COLO668 (cell line): ENCODE results near the gene ARHGAP26.
A peak's percentile ranks its signal among the peaks of the same experiment; 100 is the strongest.

Experiments
- DNase-seq: peaks from one replicate; lab custom pipeline; 2025; ENCODE audit not compliant: unreplicated experiment; lab: John Stamatoyannopoulos, UW

Gene ARHGAP26

GRCh38 chr5:143229426-143229895 lies 459.3 kb downstream of the ARHGAP26 start:
- no peak for DNase-seq

GRCh38 chr5:143229896-143230675 lies 459.9 kb downstream of the ARHGAP26 start:
- no peak for DNase-seq

GRCh38 chr5:143230676-143230996 lies 460.5 kb downstream of the ARHGAP26 start:
- DNase-seq: no peak

- no peak for DNase-seq
These were observed 461.2 kb downstream of the ARHGAP26 start for GRCh38 chr5:143231416-143231815.

GRCh38 chr5:143231973-143232812 lies 462.0 kb downstream of the ARHGAP26 start:
- no peak for DNase-seq

GRCh38 chr5:143233031-143233430 lies 462.9 kb downstream of the ARHGAP26 start:
- DNase-seq: no peak

GRCh38 chr5:143234162-143234842 lies 464.1 kb downstream of the ARHGAP26 start:
- no peak for DNase-seq

GRCh38 chr5:143235423-143235822 lies 465.2 kb downstream of the ARHGAP26 start:
- no peak for DNase-seq

- DNase-seq: no peak
These were observed 466.5 kb downstream of the ARHGAP26 start for GRCh38 chr5:143236682-143237081.

- DNase-seq: no peak
These were observed 467.5 kb downstream of the ARHGAP26 start for GRCh38 chr5:143237664-143238063.

GRCh38 chr5:143238620-143239019 lies 468.4 kb downstream of the ARHGAP26 start:
- DNase-seq: no peak

- no peak for DNase-seq
These were observed 469.8 kb downstream of the ARHGAP26 start for GRCh38 chr5:143239882-143240518.

- no peak for DNase-seq
These were observed 471.7 kb downstream of the ARHGAP26 start for GRCh38 chr5:143241892-143242291.

- DNase-seq: no peak
These were observed 472.9 kb downstream of the ARHGAP26 start for GRCh38 chr5:143243103-143243502.

- DNase-seq: no peak
These were observed 474.0 kb downstream of the ARHGAP26 start for GRCh38 chr5:143244000-143244736.

GRCh38 chr5:143244990-143245389 lies 474.8 kb downstream of the ARHGAP26 start:
- no peak for DNase-seq

- DNase-seq: peak; percentile 79
These were observed 475.9 kb downstream of the ARHGAP26 start for GRCh38 chr5:143245929-143246561.

- no peak for DNase-seq
These were observed 477.1 kb downstream of the ARHGAP26 start for GRCh38 chr5:143247134-143247815.

- no peak for DNase-seq
These were observed 478.2 kb downstream of the ARHGAP26 start for GRCh38 chr5:143248391-143248790.
